T-helper 1 cell treated with Interleukin-12 subunit alpha and Interleukin-12 subunit beta and Interleukin-4 antibody, amounts not matched to agents 30 μg/mL and 1 μg/mL, for 36 hours (primary cell): ENCODE data around the gene CYB5D1.
"Not testable (repeated sequence)": the region's sequence is repeated elsewhere in the genome, so short reads cannot be mapped to it uniquely, and the experiment has no call there.

Experiments
- H3K27ac Mint-ChIP-seq: one replicate; pipeline ENCODE4 v1.8.0; 2021; ENCODE audit warnings: mild to moderate bottlenecking, mixed read lengths
- H3K27me3 Mint-ChIP-seq: one replicate; pipeline ENCODE4 v1.8.0; 2021; ENCODE audit warnings: low read depth, mixed read lengths
- H3K36me3 Mint-ChIP-seq: one replicate; pipeline ENCODE4 v1.8.0; 2021; ENCODE audit warnings: low read depth, mixed read lengths
- H3K4me1 Mint-ChIP-seq: one replicate; pipeline ENCODE4 v1.8.0; 2021; ENCODE audit warnings: low read depth, mixed read lengths
- H3K4me3 Mint-ChIP-seq: one replicate; pipeline ENCODE4 v1.8.0; 2021; ENCODE audit warnings: mild to moderate bottlenecking, moderate library complexity, mixed read lengths
- H3K9me3 Mint-ChIP-seq: one replicate; pipeline ENCODE4 v1.8.0; 2021; ENCODE audit warnings: mixed read lengths

CYB5D1 gene

GRCh38 chr17:7854851-7855659, 2.7 kb upstream of the CYB5D1 start, which contains the start of gene TMEM88:
TMEM88 (plus strand) TSS chr17:7855066; CDS start chr17:7855075, 9 bp downstream.
- H3K27me3 Mint-ChIP-seq, result no peaks in the 10 kb centered on the region
- no peak within 1 kb of the TSS for H3K27ac Mint-ChIP-seq
- no peak within 1 kb of the TSS for H3K4me3 Mint-ChIP-seq
- H3K9me3 Mint-ChIP-seq, result no peaks in the 10 kb centered on the region
- H3K4me1 Mint-ChIP-seq, result peaks cover 36% of the 10 kb centered on the region
- H3K36me3 Mint-ChIP-seq, result peaks cover 8% of the 10 kb centered on the region

GRCh38 chr17:7855660-7856010, 2.2 kb upstream of the CYB5D1 start:
- peaks cover 8% of the 10 kb centered on the region for H3K36me3 Mint-ChIP-seq
- no peaks in the 10 kb centered on the region for H3K9me3 Mint-ChIP-seq
- no peaks in the 10 kb centered on the region for H3K27me3 Mint-ChIP-seq
- no peak overlapping the region for H3K27ac Mint-ChIP-seq
- H3K4me1 Mint-ChIP-seq, result peaks cover 32% of the 10 kb centered on the region
- H3K4me3 Mint-ChIP-seq, result no peak overlapping the region

DNA sequence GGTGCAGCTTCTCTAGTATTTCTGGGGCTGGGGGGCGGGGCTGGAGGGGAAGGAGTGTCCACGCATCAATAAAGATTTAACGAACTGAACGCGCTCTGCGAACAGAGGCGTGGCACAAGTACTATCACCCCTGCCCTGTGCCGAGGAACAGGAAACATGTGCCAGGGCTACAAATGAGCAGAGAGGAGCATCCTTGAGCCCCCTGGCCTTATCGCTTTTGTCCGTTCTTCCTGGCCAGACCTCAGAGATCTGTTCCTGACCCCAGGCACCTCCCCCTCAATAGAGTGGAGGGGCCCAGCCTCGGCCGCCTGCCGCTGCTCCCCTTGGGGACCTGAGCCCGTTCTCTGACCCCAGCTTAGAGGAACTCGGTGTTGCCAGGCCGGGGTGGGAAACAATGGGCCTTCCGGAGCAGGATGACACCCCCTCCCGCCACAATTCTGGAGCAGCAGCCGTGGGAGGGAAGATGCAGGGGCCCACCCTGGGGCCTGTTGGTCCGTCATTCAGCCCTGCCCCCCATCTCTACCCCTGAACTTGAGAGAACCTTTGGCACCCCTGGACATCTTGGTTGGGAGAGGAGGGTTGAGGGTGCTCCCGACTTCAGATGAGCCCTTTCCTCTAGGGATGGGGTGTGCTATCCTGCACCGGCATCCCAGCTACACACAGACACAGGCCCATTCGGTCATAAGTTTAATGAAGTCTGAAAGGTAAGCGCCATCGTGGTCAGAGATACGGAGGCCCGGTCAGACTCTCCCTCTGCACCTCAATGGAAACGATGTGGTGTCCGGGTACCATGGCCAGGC, 1.6 kb upstream of the CYB5D1 start:
- Mint-ChIP-seq H3K27me3 (no peaks in the 10 kb centered on the region), H3K4me1 (peaks cover 30% of the 10 kb centered on the region), H3K9me3 (no peaks in the 10 kb centered on the region), H3K36me3 (peaks cover 8% of the 10 kb centered on the region), H3K27ac (no peak overlapping the region), H3K4me3 (no peak overlapping the region)

DNA sequence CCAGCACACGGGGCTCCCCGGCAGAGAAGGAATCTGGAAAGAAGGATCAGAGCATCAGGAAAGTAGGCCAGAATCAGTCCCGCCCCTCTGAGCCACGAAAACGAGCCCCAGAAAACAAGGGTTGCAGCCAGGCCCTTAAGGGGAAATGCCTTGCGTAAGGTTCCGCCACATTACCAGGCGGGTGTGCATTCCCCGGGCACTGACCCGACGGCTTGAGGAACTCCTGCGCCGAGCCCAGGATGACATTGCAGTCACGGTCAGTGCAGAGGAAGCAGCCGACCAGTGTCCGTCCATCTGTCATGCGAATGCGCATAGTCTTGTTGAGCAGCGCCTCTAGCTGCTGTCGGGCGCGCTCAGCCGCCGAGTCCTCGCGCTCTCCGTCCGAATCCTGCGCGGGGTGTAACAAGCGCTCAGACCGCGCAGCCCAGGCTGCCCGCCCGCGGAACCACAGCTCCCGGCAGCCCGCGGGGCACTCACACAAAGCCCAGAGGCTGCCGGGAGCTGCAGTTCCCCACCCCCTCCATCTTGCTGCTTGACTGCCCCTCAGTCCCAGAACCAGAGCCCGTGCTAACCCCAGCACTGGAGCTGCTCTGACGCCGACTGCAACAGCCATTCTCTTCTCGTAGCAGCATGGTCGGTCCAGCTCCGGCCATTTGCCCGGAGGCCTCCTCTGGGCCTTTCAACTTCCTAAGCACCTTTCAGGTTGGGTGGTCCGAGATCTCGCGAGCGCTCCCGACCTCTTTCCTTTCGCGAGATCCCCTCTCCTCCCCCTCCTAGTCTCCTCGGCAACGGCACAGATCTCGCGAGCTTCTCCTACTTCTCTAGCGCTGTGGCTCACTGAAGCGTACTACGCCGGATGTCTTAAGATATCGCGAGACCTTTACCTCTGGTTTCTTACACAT, 741 bp upstream of the CYB5D1 start, which contains the start of gene NAA38:
NAA38 (minus strand) TSS at position 749 of the 902 bp plus-strand sequence; CDS start at position 653, 96 bp downstream.
- H3K4me1 Mint-ChIP-seq, result peaks cover 22% of the 10 kb centered on the region
- no peaks in the 10 kb centered on the region for H3K9me3 Mint-ChIP-seq
- no peak within 1 kb of the TSS for H3K4me3 Mint-ChIP-seq
- peaks cover 4% of the 10 kb centered on the region for H3K36me3 Mint-ChIP-seq
- no peaks in the 10 kb centered on the region for H3K27me3 Mint-ChIP-seq
- no peak within 1 kb of the TSS for H3K27ac Mint-ChIP-seq

DNA sequence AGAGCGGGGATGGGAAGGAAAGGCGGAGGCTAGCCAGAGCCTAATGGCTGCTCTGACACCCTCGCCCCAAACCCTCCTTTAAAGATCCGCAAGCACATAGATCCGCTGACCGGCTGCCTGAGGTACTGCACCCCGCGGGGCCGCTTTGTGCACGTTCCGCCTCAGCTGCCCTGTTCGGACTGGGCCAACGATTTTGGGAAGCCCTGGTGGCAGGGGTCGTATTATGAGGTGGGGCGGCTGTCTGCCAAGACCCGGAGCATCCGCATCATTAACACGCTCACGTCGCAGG, 663 bp downstream of the CYB5D1 start:
- H3K27me3 Mint-ChIP-seq, result no peaks in the 10 kb centered on the region
- peaks cover 20% of the 10 kb centered on the region for H3K4me1 Mint-ChIP-seq
- peaks cover 3% of the 10 kb centered on the region for H3K36me3 Mint-ChIP-seq
- H3K4me3 Mint-ChIP-seq, result no peak overlapping the region
- no peak overlapping the region for H3K27ac Mint-ChIP-seq
- no peaks in the 10 kb centered on the region for H3K9me3 Mint-ChIP-seq

DNA sequence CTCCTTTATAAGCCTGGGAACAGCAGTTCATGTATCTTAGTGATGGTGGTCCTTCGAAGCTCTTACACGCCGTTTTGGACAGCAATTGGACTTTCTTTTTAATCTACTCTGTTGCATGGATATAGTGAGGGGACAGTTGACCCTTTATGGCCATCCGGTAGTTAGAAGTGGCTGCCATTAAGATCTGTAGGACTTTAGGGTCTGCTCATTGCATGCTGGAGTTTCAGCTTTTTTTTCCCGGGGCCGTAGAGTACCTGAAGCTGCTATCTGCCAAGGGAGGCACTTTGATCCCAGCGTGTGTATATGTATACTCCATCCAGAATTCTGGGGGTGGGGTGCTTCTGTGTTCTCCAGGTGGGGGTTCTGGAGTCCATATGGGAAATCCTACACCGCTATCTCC, 1.2 kb downstream of the CYB5D1 start:
- H3K27ac Mint-ChIP-seq, result no peak overlapping the region
- peaks cover 20% of the 10 kb centered on the region for H3K4me1 Mint-ChIP-seq

GRCh38 chr17:7862692-7863437, 5.1 kb downstream of the CYB5D1 start:
- Mint-ChIP-seq H3K36me3 (peaks cover 6% of the 10 kb centered on the region), H3K27ac (no peak overlapping the region), H3K4me3 (no peak overlapping the region), H3K9me3 (no peaks in the 10 kb centered on the region), H3K4me1 (peaks cover 21% of the 10 kb centered on the region), H3K27me3 (no peaks in the 10 kb centered on the region)

More for the DNA sequence above, 1.2 kb downstream of the CYB5D1 start:
- H3K36me3 Mint-ChIP-seq, result peaks cover 3% of the 10 kb centered on the region
- no peaks in the 10 kb centered on the region for H3K9me3 Mint-ChIP-seq
- no peak overlapping the region for H3K4me3 Mint-ChIP-seq
- H3K27me3 Mint-ChIP-seq, result no peaks in the 10 kb centered on the region

GRCh38 chr17:7864384-7864783, 6.6 kb downstream of the CYB5D1 start:
- H3K4me1 Mint-ChIP-seq, result peaks cover 24% of the 10 kb centered on the region
- not testable (repeated sequence) for H3K9me3 Mint-ChIP-seq, H3K27ac Mint-ChIP-seq, H3K4me3 Mint-ChIP-seq, H3K36me3 Mint-ChIP-seq, H3K27me3 Mint-ChIP-seq

DNA sequence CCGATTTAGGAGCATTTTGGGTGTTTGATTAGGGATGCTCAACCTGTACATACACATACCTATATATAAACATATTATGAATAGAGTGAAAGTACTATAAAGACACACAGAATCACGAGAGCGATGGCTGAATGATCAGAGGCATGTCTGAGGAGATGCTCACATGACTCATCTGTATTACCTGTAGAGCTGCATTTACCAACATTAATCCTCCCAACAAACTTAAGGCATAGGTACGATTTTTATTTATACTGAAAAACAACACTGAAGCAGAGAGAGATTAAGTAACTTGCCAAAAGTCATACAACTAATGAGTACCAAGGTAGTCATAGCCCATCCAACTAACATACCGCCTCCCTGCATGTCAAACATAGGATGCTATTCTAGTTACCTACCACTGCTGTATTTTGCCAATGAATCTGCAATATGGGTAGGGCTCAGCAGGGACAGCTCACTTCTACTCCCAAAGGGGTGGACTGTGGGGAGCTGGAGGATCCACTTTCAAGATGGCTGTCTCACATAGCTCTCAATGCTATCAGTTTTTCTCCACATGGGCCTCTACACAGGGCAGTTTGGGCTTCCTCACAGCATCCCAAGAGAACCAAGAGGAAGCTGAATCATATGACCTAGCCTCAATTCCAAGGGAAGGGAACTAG, 7.3 kb downstream of the CYB5D1 start:
- peaks cover 20% of the 10 kb centered on the region for H3K4me1 Mint-ChIP-seq
- H3K9me3 Mint-ChIP-seq, result no peaks in the 10 kb centered on the region
- H3K36me3 Mint-ChIP-seq, result peaks cover 8% of the 10 kb centered on the region
- no peak overlapping the region for H3K27ac Mint-ChIP-seq
- no peaks in the 10 kb centered on the region for H3K27me3 Mint-ChIP-seq
- no peak overlapping the region for H3K4me3 Mint-ChIP-seq

DNA sequence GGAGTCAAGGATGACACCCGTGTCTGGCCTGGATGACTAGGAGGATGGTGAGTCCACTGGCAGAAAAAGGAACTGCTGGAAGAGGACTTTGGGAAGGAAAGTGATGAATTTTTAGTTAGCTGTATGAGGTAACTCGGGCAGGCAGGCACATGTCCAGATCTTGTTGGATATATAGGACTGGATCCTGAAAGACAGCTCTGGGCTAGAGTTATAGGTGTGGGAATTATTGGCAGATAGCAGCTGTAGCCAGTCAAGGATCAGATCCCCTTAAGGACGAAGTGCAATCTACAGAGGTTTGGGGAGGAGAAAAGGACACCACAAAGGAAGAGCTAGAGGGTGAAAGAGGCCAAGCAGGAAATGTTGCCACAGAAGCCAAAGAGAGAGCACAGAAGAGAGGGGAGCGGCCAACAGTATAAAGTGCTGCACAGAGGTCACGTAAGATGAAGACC, 10.1 kb downstream of the CYB5D1 start:
- Mint-ChIP-seq H3K27me3 (no peaks in the 10 kb centered on the region), H3K9me3 (no peaks in the 10 kb centered on the region), H3K36me3 (peaks cover 8% of the 10 kb centered on the region), H3K27ac (peak overlapping the region; percentile 62), H3K4me3 (peak overlapping the region; percentile 55), H3K4me1 (peaks cover 18% of the 10 kb centered on the region)

- H3K4me1 Mint-ChIP-seq, result peaks cover 11% of the 10 kb centered on the region
- no peak overlapping the region for H3K4me3 Mint-ChIP-seq
- H3K9me3 Mint-ChIP-seq, result no peaks in the 10 kb centered on the region
- H3K27ac Mint-ChIP-seq, result no peak overlapping the region
- peaks cover 14% of the 10 kb centered on the region for H3K36me3 Mint-ChIP-seq
- no peaks in the 10 kb centered on the region for H3K27me3 Mint-ChIP-seq
These were observed 15.2 kb downstream of the CYB5D1 start for GRCh38 chr17:7873051-7873450.

DNA sequence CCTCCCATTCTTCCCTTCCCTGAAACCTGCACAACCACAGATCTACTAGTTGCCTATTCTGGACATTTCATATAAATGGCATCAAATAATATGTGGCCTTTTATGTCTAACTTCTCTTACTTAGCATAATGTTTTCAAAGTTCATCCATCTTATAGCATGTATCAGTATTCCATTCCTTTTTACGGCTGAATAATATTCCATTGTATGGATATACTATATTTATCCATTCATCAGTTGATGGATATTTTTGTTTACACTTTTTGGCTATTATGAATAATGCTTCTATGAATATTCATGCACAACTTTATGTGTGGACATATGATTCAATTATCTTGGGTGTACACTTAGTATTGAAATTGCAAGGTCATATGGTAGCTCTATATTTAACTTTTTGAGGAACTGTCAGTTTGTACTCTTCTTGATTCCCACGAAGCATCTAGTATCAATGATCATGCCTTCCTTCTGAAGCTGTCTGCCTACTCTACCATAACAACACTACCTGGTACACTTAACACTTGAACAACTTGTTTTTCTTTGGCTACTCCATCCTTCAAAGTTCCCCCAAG, 18.1 kb downstream of the CYB5D1 start:
- Mint-ChIP-seq H3K4me3 (no peak overlapping the region), H3K36me3 (peaks cover 14% of the 10 kb centered on the region), H3K27me3 (no peaks in the 10 kb centered on the region), H3K4me1 (peaks cover 4% of the 10 kb centered on the region), H3K27ac (no peak overlapping the region), H3K9me3 (no peaks in the 10 kb centered on the region)

GRCh38 chr17:7878234-7878633, 20.4 kb downstream of the CYB5D1 start:
- H3K9me3 Mint-ChIP-seq, result no peaks in the 10 kb centered on the region
- peaks cover 14% of the 10 kb centered on the region for H3K36me3 Mint-ChIP-seq
- no peaks in the 10 kb centered on the region for H3K27me3 Mint-ChIP-seq
- no peak overlapping the region for H3K27ac Mint-ChIP-seq
- H3K4me3 Mint-ChIP-seq, result no peak overlapping the region
- peaks cover 4% of the 10 kb centered on the region for H3K4me1 Mint-ChIP-seq
